AG04449 (cell line): ENCODE measurements around the gene RNF145.

Source experiments
- CTCF ChIA-PET: fragments of 350-600 bp; formaldehyde crosslinking; extraction: SDS; loops from one replicate; lab custom pipeline; 2021; ENCODE audit warnings: antibody characterized with exemption; lab: Yijun Ruan, JAX
- POLR2A ChIA-PET: fragments of 400-600, 350-600 bp; formaldehyde crosslinking; extraction: SDS; loops from one replicate; lab custom pipeline; 2020; ENCODE audit warnings: antibody characterized with exemption, inconsistent platforms; lab: Yijun Ruan, JAX
- DNase-seq: peaks from one replicate; pipeline ENCODE4 v3.0.0-alpha.2; 2010; ENCODE audit warnings: low read depth, low spot score
- H3K4me3 ChIP-seq: 2 replicates; pipeline ENCODE4 v1.5.1; 2011; ENCODE audit warnings: low read depth, mild to moderate bottlenecking, control low read depth, low read length
- TF ChIP-seq, protein P1 (sequence below): IDR thresholded peaks from one replicate; pipeline ENCODE4 v1.5.1; 2011; ENCODE audit warnings: mild to moderate bottlenecking, moderate library complexity, low read length, control low read depth, inconsistent platforms; ENCODE audit not compliant: insufficient read depth; ENCODE audit errors: missing control alignments

The RNF145 gene

DNA sequence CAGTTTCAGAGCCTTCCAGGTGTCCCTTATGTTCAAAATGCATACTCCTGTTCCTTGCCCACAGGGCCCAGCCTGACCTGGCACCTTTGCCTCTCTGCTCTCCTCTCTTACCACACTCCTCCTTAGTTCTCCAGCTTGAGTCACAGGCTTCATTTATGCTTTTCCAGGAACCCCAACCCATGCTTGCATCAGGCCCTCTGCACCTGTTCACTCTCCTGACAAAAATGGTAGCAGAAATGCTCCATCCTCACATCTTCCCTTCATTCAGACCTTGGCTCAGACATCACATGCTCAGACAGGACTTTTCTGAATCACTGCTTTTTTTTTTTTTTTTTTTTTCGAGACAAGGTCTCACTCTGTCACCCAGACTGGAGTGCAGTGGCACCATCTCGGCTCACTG is 15.1 kb upstream of the RNF145 start:
- ChIA-PET POLR2A (no interaction called here), CTCF (no interaction called here)
- DNase-seq: no peak
- no peak overlapping the region for H3K4me3 ChIP-seq
- TF ChIP-seq, protein P1, sequence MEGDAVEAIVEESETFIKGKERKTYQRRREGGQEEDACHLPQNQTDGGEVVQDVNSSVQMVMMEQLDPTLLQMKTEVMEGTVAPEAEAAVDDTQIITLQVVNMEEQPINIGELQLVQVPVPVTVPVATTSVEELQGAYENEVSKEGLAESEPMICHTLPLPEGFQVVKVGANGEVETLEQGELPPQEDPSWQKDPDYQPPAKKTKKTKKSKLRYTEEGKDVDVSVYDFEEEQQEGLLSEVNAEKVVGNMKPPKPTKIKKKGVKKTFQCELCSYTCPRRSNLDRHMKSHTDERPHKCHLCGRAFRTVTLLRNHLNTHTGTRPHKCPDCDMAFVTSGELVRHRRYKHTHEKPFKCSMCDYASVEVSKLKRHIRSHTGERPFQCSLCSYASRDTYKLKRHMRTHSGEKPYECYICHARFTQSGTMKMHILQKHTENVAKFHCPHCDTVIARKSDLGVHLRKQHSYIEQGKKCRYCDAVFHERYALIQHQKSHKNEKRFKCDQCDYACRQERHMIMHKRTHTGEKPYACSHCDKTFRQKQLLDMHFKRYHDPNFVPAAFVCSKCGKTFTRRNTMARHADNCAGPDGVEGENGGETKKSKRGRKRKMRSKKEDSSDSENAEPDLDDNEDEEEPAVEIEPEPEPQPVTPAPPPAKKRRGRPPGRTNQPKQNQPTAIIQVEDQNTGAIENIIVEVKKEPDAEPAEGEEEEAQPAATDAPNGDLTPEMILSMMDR: no peak

DNA sequence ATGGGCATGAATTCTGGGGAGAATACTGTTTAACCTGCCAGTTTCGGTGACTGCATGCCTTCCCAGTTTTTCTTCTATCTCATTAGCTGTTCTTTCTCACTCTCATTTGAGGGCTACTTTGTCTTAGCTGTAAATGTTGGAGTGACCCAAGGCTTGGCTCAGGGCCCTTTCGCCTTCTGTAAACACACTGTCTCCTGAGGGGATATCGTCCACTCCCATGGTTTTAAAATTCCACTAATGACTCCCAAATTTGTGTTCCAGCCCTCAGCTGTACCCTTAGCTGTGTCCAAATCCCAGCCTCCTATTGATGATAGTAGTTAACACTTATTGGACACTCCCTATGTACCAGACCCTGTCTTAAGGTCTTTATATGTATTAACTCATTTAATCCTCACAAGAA is 14.1 kb upstream of the RNF145 start:
- POLR2A ChIA-PET: no interaction called here
- no peak overlapping the region for H3K4me3 ChIP-seq
- CTCF ChIA-PET: interaction anchor here (1.3 kb wide), 2 partner anchors 9 to 68 kb away, joined by 3 read pairs; no protein-coding TSS in a partner anchor
- DNase-seq: no peak
- TF ChIP-seq, protein P1: no peak

DNA sequence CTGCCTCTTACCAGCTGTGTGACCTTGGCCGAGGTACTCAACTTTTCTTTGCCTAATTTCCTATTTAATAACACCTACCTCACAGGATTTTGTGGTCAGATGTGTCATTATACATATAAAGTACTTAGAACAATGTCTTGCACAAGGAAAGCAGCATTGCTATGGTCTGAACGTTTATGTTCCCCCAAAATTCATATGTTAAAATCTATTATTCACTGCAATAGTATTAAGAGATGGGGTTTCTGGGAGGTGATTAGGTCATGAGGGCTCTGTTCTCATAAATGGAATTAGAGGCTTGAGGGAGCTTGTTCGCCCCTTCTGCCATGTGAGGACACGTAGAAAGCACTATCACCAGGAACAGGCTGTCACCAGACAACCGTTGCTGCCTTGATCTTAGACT is 10.9 kb upstream of the RNF145 start:
- no peak overlapping the region for H3K4me3 ChIP-seq
- ChIA-PET CTCF (no interaction called here), POLR2A (no interaction called here)
- no peak for DNase-seq
- TF ChIP-seq, protein P1: no peak

DNA sequence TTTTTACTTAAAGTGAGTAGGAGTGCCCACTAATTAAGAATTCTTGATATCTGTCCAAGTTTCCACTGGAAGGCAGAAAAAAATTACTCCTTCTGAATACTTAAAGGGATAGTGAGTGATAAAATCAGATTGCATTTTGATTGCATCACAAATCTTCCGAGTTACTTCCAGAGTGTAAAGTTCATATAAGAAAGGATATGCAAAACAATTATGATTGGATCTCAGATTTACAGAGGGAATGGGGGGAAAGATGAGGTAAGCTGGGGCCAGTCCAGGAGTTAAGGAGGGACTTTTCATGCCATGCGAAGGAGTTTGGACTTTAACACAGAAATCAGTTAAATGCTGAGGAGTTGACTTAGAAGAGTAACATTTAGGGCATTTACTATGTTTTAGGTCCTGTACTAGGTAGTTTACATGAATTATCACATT is 9.3 kb upstream of the RNF145 start:
- H3K4me3 ChIP-seq: no peak overlapping the region
- no peak for DNase-seq
- ChIA-PET POLR2A (interaction anchor here (0.7 kb wide), 1 partner anchor 11 kb away, joined by 3 read pairs; no protein-coding TSS in a partner anchor), CTCF (interaction anchor here (0.6 kb wide), 1 partner anchor 21 kb away, joined by 3 read pairs; no protein-coding TSS in a partner anchor)
- TF ChIP-seq, protein P1: no peak

DNA sequence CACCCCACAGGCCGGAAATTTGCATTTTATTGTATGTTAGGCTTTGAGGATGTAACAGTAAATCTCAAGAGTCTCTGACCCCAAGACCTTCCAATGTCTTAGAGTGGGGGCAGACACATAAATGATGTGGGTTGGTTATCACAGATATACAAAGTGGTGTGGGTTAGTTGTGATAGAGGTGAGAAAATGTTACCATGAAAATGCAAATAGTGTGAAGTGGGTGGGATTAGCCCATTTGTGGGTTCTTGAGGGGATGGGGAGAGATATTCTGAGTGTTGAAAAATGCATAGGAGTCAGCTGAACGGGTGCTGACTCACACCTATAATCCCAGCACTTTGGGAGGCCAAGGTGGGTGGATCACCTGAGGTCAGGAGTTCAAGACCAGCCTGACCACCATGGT is 7.9 kb upstream of the RNF145 start:
- DNase-seq: no peak
- TF ChIP-seq, protein P1: no peak
- no peak overlapping the region for H3K4me3 ChIP-seq
- CTCF ChIA-PET: interaction anchor here (1.1 kb wide), 1 partner anchor 60 kb away, joined by 3 read pairs; no protein-coding TSS in a partner anchor
- POLR2A ChIA-PET: interaction anchor here (0.7 kb wide), 1 partner anchor 14 kb away, joined by 3 read pairs; no protein-coding TSS in a partner anchor

DNA sequence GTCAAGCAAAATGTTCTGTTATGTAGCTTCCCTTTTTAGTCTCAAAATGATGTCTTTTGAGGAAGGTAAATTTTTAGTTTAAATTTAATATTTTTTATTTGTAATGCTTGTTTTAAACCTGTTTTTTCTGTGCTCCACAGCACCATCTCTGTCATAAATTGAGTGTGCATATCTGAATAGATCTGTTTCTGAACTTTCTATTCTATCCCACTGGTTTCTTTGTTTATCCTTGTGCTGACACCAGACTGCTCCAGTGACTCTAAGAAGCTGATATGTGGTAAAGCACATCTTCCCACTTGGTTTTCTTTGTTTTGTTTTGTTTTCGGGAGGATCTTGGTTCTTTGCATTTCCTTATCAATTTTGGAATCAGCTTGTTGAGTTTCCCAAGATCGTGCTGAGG is 7.1 kb upstream of the RNF145 start:
- no peak for DNase-seq
- no peak overlapping the region for H3K4me3 ChIP-seq
- TF ChIP-seq, protein P1: no peak
- ChIA-PET CTCF (interaction anchor here (0.8 kb wide), 1 partner anchor 17 kb away, joined by 3 read pairs; no protein-coding TSS in a partner anchor), POLR2A (no interaction called here)
